ENCODE measurements around the gene COL4A2. TPM values are rescaled to one million over a fixed set of nuclear protein-coding genes. Genes with fewer than 3 reads are reported as not detected.
A peak's percentile ranks its signal among the peaks of the same experiment; 100 is the strongest.

COL4A2 gene
- total RNA-seq, 2 donors from 2014 or later: 0.84 TPM; not detected in 1

DNA sequence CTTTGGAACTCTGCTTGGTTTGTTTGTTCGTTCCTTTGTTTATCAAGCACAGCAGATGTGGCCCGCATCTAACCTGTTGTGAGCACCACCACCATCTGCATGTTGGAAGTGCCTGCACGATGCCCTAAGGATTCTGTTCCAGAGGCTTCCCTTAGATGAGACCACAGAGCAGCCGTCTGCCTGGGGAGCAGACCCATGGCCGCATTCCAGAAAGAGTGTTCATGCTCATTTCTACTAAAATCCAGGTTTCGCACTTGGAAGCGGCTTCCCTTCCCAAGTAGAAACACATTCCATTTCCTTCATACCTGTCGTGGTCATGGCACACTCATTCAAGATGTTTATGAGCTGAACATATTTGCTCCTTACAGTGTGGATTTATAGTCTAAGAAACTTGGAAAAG lies 27.2 kb downstream of the COL4A2 start:
- DNase-seq (ENCODE audit: low spot score in 2 of 2) (no peak), ATAC-seq (no peak)
- peaks cover 0 to 8% of the 10 kb centered on the region in 2 donors for H3K9me3 Mint-ChIP-seq
- H3K27ac Mint-ChIP-seq: no peak overlapping the region
- H3K36me3 Mint-ChIP-seq: peaks cover 5 to 8% of the 10 kb centered on the region in 2 donors

DNA sequence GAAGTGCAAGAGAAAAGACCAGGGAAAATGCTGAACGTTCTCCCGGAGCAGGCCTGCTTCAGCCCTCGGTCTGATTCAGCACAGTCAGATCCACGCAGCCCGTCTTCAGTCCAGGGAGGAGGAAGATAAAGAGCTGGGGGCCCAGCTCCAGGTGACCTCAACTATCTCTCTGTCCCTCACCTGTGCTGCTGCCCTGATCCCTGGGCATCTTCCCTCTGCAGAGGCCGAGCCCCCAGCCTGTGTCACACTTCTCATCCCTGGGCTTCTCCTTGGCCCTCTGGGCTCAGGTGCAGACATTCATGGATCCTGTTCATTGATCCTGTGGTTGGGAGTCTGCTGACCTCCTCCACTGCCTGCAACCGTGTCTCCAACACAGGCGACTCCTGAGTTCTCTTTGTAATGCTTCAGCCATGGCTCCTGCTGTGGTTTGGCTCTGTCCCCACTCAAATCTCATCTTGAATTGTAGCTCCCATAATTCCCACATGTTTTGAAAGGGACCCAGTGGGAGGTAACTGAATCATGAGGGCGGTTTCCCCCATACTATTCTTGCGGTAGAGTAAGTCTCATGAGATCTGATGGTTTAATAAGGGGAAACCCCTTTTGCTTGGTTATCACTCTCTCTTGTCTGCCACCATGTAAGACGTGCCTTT lies 27.9 kb downstream of the COL4A2 start:
- no peak for ATAC-seq
- peaks cover 0 to 8% of the 10 kb centered on the region in 2 donors for H3K9me3 Mint-ChIP-seq
- no peak overlapping the region for H3K27ac Mint-ChIP-seq
- DNase-seq (ENCODE audit: low spot score in 2 of 2): no peak
- H3K36me3 Mint-ChIP-seq: peaks cover 7 to 8% of the 10 kb centered on the region in 2 donors

DNA sequence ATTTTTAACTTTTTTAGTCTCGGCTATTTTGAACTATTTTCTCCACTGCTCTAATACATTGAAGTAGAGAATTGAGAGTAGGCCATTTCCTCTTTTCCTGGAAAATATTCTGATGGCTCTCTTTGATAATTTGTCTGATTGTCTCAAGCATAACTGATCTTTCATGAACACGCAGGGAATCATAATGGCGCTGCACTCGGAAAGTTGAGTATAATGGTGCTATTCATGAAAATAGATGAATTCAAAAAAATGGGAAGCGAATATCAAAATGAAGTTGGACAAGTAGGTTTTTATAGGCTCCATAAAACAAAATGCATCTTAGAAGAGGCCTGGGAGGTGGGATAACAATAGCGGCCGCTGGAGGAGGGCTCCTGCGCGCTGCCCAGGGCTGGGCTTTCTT lies 29.0 kb downstream of the COL4A2 start:
- H3K36me3 Mint-ChIP-seq: peaks cover 8 to 17% of the 10 kb centered on the region in 2 donors
- DNase-seq (ENCODE audit: low spot score in 2 of 2) (no peak), ATAC-seq (no peak)
- H3K9me3 Mint-ChIP-seq: peaks cover 0 to 8% of the 10 kb centered on the region in 2 donors
- H3K27ac Mint-ChIP-seq: no peak overlapping the region

DNA sequence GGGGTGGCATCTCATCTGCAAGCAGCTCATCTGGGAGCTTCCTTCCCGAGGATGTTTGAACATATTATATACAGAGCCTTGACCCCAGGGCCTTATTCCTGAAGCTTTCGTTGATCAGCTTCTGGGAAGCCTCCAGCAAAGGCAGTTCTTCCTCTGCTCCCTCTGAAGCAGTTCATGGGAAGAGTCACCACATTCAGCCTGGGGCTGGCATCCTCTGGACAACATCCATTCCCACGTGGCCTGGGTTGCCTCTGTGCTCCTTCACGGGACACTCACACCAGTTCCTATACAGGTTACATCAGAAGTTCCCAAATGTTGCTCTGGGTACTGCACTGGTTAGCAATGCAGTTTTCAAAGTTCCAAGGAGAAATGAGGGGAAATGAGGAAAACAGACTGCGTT lies 29.6 kb downstream of the COL4A2 start:
- no peak for DNase-seq (ENCODE audit: low spot score in 2 of 2)
- no peak for ATAC-seq
- Mint-ChIP-seq H3K36me3 (peaks cover 8 to 23% of the 10 kb centered on the region in 2 donors), H3K9me3 (peaks cover 0 to 8% of the 10 kb centered on the region in 2 donors), H3K27ac (no peak overlapping the region)

DNA sequence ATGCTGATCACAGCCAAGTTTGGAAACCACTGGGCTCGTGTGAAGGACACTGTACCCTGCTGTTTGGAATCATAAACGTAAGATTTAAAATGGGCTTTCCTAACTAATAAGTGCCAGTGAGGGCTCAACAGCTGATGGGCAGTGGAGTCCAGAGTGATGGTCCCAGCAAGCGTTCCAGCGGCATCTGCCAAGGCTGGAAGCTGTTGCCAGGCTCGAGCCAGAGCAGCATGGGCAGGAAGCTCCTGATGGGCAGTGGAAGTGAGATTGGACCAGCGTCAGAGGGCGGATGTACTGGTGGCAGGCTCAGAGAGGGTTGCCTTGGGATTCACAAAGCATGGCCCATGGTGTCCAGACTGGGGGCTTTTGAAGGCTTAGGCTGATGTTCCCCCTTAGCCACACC lies 30.2 kb downstream of the COL4A2 start:
- H3K27ac Mint-ChIP-seq: no peak overlapping the region
- ATAC-seq (no peak), DNase-seq (ENCODE audit: low spot score in 2 of 2) (no peak)
- H3K36me3 Mint-ChIP-seq: peaks cover 8 to 26% of the 10 kb centered on the region in 2 donors
- peaks cover 0 to 8% of the 10 kb centered on the region in 2 donors for H3K9me3 Mint-ChIP-seq

DNA sequence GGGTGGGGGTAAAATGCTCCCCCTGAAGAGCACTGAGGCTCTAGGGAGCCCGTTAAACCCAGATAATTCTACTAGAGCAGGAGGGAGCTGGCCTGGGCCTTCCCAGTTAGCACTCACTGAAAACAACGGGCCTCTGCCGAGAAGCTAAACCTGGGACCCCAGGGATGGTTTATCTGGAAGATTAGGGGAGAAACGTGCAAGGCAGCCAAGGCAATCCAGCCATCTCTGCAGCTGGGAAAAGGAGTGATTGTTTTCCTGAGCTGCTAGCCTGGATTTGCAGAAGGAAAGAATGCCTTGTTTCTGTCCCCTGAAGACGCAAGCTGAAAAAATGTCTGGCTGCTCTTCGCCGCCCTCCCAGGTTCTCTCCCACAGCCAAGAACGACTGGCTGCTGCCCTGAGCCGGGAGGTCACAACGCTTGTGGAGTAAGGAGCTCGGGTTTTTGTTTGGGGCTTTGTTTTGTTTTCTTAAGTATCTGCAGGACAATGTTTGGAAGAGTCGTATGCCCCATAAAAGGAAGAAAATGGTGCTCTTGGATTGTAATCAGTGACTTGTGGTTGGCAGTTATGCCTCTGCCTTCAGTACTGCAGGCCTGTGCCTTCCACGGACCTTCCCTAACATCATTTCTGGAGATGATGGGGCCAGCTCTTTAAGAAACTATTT lies 31.5 kb downstream of the COL4A2 start:
- no peak for DNase-seq (ENCODE audit: low spot score in 2 of 2)
- peaks cover 0 to 8% of the 10 kb centered on the region in 2 donors for H3K9me3 Mint-ChIP-seq
- no peak overlapping the region for H3K27ac Mint-ChIP-seq
- ATAC-seq: no peak
- peaks cover 8 to 26% of the 10 kb centered on the region in 2 donors for H3K36me3 Mint-ChIP-seq

DNA sequence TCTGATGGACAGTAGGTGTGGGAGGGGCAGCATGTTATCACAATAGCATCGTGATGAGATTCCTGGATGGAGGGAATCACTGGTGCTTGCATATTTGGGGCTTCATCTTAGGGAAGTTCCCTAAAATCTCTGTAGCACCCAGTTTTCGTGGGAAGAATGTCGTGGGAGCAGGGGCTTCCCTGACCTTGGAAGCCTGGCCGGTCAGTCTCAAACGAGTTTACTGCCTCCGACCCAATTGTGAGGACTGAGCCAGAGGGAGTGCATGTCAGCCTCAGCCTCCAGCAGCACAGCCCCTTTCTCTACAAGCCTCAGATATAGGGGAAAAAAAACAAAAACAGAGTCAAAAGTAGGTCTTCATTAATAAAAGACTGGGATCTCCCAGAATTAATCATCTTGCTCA lies 32.2 kb downstream of the COL4A2 start:
- Mint-ChIP-seq H3K9me3 (peaks cover 0 to 8% of the 10 kb centered on the region in 2 donors), H3K36me3 (peaks cover 8 to 26% of the 10 kb centered on the region in 2 donors), H3K27ac (no peak overlapping the region)
- DNase-seq (ENCODE audit: low spot score in 2 of 2) (no peak), ATAC-seq (no peak)

DNA sequence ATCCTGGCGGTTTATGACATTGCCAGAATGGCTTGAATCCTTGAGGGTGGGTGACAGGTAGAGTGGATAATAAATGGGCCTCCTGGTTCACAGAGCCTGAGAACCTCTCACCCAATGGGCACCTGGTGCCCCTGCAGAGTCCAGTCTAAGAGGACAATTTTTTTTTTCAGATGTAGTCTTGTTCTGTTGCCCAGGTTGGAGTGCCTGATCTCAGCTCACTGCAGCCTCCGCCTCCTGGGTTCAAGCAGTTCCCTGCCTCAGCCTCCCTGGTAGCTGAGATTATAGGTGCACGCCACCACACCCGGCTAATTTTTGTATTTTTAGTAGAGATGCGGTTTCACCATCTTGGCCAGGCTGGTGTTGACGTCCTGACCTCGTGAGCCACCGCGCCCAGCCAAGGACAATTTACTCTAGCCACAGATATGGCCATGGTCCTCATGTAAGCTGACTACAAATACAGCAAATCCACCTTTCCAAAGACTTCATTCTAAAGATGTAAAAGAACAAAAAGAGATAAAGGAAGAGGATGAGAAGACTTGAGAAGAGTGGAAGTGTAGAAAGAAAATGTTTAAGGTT lies 33.0 kb downstream of the COL4A2 start:
- peaks cover 5 to 26% of the 10 kb centered on the region in 2 donors for H3K36me3 Mint-ChIP-seq
- H3K9me3 Mint-ChIP-seq: peaks cover 0 to 5% of the 10 kb centered on the region in 2 donors
- H3K27ac Mint-ChIP-seq: peak overlapping the region; percentile 57 to 89
- DNase-seq (ENCODE audit: low spot score in 2 of 2) (no peak), ATAC-seq (no peak)

DNA sequence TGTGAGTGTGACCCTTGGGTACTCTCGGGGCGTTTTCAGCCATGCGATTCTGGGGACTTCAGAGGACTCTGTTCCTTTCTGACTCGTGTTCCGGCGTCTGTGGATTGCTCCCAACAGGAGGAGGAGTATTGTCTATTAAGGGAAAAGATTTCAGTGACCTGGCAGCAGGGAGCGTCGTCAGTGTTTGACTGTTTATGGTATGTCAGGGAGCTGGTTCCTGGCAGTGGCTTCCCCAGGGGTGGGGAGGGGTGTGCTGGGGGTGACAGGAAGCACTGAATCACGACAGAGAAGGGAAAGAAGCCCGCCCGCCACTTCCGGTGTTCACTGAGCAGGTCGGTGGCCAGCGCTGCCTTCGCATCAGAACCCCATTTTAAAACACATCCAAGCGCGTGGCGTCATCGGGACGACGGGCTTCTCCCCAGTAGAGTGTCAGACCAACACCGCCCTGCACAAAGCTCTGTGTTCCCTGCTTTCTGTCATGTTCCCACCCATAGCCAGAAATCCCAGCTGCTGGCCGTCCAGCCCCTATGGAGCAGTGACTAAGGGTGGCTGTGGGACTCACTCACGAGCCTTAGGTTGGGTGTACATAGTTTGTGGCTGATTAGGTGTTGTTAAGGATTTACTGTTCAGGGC lies 33.8 kb downstream of the COL4A2 start:
- Mint-ChIP-seq H3K27ac (peak overlapping the region; percentile 57 to 62), H3K36me3 (peaks cover 0 to 26% of the 10 kb centered on the region in 2 donors), H3K9me3 (no peaks in the 10 kb centered on the region)
- DNase-seq (ENCODE audit: low spot score in 2 of 2): peak; percentile 54 to 74
- peak; percentile 93 to 96 for ATAC-seq

DNA sequence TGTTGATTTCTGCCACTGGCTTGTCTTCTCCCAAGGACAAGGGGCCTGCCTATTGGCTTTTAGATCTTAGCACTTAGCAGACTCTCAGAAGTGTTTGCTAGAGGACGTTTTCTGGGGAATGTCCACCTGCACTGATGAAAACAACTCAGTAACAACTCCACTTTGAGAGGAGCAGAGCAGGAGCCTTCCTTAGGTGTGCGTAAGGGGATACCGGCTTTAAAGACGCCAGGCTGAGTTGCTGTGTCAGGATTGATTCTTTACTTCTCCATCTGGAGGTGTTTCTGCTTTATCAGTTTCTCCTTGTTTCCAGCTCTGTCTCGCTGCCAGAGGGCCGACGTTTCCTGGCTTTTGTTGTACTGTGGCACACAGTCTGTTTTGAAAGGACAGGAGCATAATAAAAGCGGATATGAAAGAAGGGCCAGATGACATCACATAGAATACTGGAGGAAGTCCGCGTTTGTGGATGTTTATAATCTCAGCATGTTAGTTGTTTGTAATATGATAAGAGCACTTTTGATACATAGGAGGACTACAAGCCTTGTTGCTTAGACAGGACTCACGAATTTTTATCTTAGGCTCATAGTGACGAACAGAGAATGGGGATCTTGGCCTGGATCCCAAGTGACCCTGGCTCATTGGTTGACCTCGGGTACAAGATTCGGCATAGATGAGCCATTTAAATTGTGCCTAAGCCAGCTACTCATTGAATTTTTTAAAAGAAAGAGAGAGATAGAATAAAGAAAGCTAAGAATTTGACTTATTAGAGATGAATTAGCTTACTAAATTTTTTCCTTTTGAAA lies 34.6 kb downstream of the COL4A2 start:
- ATAC-seq (no peak), DNase-seq (ENCODE audit: low spot score in 2 of 2) (no peak)
- Mint-ChIP-seq H3K27ac (peak overlapping the region in 1 of 2 donors; percentile 57), H3K36me3 (peaks cover 0 to 26% of the 10 kb centered on the region in 2 donors), H3K9me3 (no peaks in the 10 kb centered on the region)

DNA sequence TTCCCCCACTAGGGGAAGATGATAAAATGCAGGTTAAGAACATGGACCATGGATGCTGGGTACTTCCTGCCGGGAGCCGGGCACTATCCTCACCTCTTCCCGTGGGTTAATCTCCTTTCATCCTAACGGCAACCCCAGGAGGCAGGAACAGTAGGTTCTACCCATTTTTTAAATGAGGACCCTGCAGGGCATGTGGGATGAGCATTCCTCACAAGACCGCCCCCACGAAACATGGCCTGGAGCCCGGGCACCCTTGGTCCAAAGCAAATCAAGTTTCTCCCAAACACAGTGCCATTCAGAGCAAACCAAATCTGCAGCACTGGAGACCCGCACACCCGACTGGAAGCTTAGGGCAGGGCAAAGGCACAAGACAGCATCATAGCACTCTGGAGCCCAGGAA lies 35.4 kb downstream of the COL4A2 start:
- no peak for DNase-seq (ENCODE audit: low spot score in 2 of 2)
- Mint-ChIP-seq H3K9me3 (no peaks in the 10 kb centered on the region), H3K27ac (no peak overlapping the region), H3K36me3 (peaks cover 0 to 26% of the 10 kb centered on the region in 2 donors)
- no peak for ATAC-seq

DNA sequence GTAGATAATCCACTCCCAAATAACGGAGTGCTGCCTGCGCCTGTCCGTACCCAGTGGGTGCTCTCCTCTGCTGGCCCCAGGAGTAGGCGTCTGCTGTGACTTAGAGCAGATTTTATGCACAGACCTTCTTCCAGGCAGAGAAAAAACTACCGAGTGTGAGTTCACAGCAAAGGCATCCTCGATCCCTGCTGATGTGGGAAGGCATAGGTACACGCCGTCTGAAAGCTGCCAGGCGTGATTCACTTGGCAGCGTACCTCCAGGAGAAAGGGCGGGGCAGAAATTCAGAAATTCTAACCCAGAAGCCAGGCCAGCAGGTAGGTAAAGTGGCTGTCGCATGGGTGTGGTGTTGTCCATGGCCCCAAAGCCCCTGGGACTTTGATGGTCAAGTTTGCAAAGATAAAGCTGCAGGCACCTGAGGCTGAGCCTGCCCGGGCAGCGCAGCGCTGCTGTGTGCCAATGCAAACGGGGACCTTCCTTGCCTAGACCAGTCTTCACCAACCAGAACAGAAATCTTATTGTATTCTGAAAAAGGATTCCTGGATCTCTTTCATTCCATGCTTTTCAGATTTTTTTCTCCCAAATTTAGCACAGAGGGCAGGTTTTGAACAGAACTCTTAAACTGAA lies 36.3 kb downstream of the COL4A2 start:
- H3K9me3 Mint-ChIP-seq: no peaks in the 10 kb centered on the region
- ATAC-seq (no peak), DNase-seq (ENCODE audit: low spot score in 2 of 2) (no peak)
- H3K27ac Mint-ChIP-seq: no peak overlapping the region
- peaks cover 0 to 26% of the 10 kb centered on the region in 2 donors for H3K36me3 Mint-ChIP-seq

DNA sequence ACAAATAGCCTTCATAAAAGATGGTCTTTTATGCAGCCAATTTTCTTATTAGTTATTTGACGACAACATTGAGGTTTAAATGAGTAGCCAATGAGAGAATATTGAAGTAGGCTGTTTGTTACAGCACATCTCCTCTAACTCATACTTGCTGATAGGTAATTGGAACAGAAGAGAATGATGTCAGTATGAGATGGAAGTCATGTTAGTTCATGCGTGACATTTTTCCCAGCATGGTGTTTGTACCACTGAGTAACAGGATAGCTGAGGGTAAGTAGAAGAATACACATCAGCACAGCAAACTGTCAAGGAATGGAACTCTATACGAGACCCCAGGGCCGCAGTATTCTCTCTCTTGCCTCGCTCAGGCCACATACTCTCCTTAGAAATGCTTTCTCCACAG lies 37.2 kb downstream of the COL4A2 start:
- no peaks in the 10 kb centered on the region for H3K9me3 Mint-ChIP-seq
- H3K27ac Mint-ChIP-seq: no peak overlapping the region
- ATAC-seq (no peak), DNase-seq (ENCODE audit: low spot score in 2 of 2) (no peak)
- H3K36me3 Mint-ChIP-seq: peaks cover 0 to 20% of the 10 kb centered on the region in 2 donors

DNA sequence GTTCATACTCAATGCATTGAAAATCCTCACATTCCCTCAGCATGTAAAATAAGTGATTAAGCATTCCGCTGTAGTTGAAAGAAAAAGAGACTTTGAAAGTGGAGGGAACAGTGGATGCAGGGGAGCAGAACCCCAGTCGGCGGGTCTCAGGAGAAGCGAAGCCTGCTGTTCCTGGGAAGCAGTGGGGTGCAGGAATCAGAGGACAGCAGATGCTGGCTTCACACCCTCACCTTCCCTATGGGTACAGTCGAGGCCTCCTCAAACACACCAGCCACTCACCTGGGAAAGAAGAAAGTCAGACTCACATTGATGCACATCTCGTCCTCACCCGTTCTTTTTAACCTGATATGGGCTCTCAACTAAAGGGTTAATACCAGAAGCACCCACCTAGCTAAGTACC lies 38.2 kb downstream of the COL4A2 start:
- ATAC-seq (no peak), DNase-seq (ENCODE audit: low spot score in 2 of 2) (no peak)
- Mint-ChIP-seq H3K36me3 (peaks cover 0 to 16% of the 10 kb centered on the region in 2 donors), H3K27ac (no peak overlapping the region), H3K9me3 (no peaks in the 10 kb centered on the region)

DNA sequence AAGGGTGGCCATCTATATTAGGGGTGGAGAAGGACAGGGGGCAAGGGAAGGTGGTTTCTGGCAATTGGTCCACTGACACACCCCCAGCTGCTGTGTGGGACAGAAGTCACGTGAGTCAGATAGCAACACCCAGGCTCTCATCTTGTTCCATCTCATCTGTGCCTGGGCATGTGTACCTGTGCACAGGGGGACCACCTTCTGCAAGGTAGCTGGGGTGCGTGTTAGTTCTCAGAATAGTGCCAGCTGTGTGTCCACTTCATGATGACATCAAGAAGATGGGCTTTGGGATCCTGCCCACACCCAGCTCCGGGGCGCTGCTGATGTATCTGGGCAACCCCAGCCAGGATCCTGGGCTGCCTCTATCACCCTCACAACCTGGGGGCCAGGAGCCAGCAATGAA lies 38.6 kb downstream of the COL4A2 start:
- no peaks in the 10 kb centered on the region for H3K9me3 Mint-ChIP-seq
- DNase-seq (ENCODE audit: low spot score in 2 of 2) (no peak), ATAC-seq (no peak)
- peaks cover 0 to 13% of the 10 kb centered on the region in 2 donors for H3K36me3 Mint-ChIP-seq
- no peak overlapping the region for H3K27ac Mint-ChIP-seq

DNA sequence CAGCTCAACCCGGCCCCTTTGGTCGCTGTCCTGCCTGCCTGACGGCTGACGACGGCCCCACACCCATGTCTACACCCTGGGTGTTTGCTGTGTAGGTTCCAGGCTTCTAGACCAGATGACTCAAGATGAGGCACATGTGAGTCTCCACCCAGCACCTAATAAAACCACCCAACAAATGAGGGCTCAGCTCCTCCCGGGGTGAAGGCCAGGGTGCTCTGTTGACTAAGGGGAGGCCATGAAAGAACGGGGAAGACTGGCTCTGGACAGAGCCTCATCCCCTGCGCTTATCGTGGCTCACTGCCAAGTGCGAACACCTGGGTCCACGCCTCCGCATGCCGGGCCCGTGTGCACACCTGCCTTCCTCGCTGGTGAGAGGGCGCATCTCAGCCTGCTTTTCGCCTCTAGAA lies 39.6 kb downstream of the COL4A2 start:
- Mint-ChIP-seq H3K9me3 (no peaks in the 10 kb centered on the region), H3K27ac (no peak overlapping the region), H3K36me3 (peaks cover 0 to 3% of the 10 kb centered on the region in 2 donors)
- no peak for ATAC-seq
- no peak for DNase-seq (ENCODE audit: low spot score in 2 of 2)

Data from activated naive CD4-positive, alpha-beta T cell treated with anti-CD3 and anti-CD28 coated beads, Interleukin-2, amount 50 U/mL, for 72 hours (primary cell).